ENCODE results near the gene SPI1. TPM values are rescaled to one million over a fixed set of nuclear protein-coding genes. Genes with fewer than 3 reads are reported as not detected.

SPI1 gene
- total RNA-seq, 1 experiment from 2014 or later = not detected

DNA sequence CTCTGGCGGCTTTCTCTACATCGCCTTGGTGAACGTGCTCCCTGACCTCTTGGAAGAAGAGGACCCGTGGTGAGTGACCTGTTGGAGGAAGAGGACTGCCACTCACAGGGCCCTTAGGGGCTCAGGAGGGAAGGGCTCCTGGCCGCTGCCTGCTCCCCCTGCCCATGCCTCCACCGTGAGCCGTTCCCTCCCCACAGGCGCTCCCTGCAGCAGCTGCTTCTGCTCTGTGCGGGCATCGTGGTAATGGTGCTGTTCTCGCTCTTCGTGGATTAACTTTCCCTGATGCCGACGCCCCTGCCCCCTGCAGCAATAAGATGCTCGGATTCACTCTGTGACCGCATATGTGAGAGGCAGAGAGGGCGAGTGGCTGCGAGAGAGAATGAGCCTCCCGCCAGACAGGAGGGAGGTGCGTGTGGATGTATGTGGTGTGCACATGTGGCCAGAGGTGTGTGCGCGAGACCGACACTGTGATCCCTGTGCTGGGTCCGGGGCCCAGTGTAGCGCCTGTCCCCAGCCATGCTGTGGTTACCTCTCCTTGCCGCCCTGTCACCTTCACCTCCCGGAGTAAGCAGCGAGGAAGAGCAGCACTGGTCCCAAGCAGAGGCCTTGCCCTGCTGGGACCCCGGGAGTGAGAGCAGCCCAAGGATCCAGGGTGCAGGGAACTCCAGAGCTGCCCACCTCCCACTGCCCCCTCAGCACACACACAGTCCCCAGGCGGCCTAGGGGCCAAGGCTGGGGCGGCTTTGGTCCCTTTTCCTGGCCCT is 36.9 kb upstream of the SPI1 start:
- no peak overlapping the region for H3K23ac ChIP-seq (ENCODE audit: insufficient read length, low read depth, low read length)
- no peak overlapping the region for H2AK5ac ChIP-seq (ENCODE audit: insufficient read length, low read length)
- no peak overlapping the region for H3K27ac ChIP-seq (ENCODE audit: insufficient read length, low read depth, low read length)
- H3K4me1 ChIP-seq (ENCODE audit: insufficient read depth, low read length) = no peaks in the 10 kb centered on the region
- no peak overlapping the region for H3K4me3 Mint-ChIP-seq
- H2BK15ac ChIP-seq (ENCODE audit: low read depth, low read length) = no peak overlapping the region
- no peak overlapping the region for H4K91ac ChIP-seq (ENCODE audit: insufficient read length, low read depth, low read length)
- peak overlapping the region in 2 of 3 experiments; percentile 39 to 68; a peak in 3 of 7 replicates for H3K27ac Mint-ChIP-seq
- peaks cover 25 to 50% (median 41%) of the 10 kb centered on the region in 3 experiments for H3K36me3 Mint-ChIP-seq (ENCODE audit: insufficient read depth in 1 of 3, low read depth in 3 of 3)
- H2AFZ ChIP-seq (ENCODE audit: low read length) = no peak overlapping the region
- H3K14ac ChIP-seq (ENCODE audit: insufficient read depth, low read length) = no peak overlapping the region
- no peaks in the 10 kb centered on the region for H3K9me3 Mint-ChIP-seq
- no peak overlapping the region for H3K18ac ChIP-seq (ENCODE audit: insufficient read length, low read depth, low read length)
- H3K27me3 Mint-ChIP-seq (ENCODE audit: low read depth) = no peaks in the 10 kb centered on the region
- H3K23me2 ChIP-seq (ENCODE audit: insufficient read length, low read depth, low read length, poor library complexity, severe bottlenecking) = no peaks in the 10 kb centered on the region
- no peaks in the 10 kb centered on the region for H3K79me2 ChIP-seq (ENCODE audit: insufficient read depth, low read length)
- H3K27me3 ChIP-seq (ENCODE audit: insufficient read depth, low read length) = no peaks in the 10 kb centered on the region
- H2BK120ac ChIP-seq (ENCODE audit: low read depth, low read length, poor library complexity, severe bottlenecking) = no peak overlapping the region
- H3T11ph ChIP-seq (ENCODE audit: low read length) = no peak overlapping the region
- no CpG with 5 or more reads among the region's 31 CpGs for WGBS (ENCODE audit: extremely low coverage, insufficient read length, low lambda C conversion rate)
- no peaks in the 10 kb centered on the region for H4K20me1 ChIP-seq (ENCODE audit: control insufficient read depth, insufficient read depth, insufficient read length)
- H3K9me3 ChIP-seq (ENCODE audit: control insufficient read depth, low read depth, low read length) = no peaks in the 10 kb centered on the region
- DNase-seq = no peak
- peaks cover 2 to 6% of the 10 kb centered on the region in 2 experiments; a peak in 2 of 4 replicates for H3K4me1 Mint-ChIP-seq
- no peak overlapping the region for H2BK12ac ChIP-seq (ENCODE audit: insufficient read length, low read depth, low read length)
- no peak overlapping the region for H3K9ac ChIP-seq (ENCODE audit: extremely low read depth, insufficient read length, low read length)
- TF ChIP-seq, protein P1, sequence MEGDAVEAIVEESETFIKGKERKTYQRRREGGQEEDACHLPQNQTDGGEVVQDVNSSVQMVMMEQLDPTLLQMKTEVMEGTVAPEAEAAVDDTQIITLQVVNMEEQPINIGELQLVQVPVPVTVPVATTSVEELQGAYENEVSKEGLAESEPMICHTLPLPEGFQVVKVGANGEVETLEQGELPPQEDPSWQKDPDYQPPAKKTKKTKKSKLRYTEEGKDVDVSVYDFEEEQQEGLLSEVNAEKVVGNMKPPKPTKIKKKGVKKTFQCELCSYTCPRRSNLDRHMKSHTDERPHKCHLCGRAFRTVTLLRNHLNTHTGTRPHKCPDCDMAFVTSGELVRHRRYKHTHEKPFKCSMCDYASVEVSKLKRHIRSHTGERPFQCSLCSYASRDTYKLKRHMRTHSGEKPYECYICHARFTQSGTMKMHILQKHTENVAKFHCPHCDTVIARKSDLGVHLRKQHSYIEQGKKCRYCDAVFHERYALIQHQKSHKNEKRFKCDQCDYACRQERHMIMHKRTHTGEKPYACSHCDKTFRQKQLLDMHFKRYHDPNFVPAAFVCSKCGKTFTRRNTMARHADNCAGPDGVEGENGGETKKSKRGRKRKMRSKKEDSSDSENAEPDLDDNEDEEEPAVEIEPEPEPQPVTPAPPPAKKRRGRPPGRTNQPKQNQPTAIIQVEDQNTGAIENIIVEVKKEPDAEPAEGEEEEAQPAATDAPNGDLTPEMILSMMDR (conservative IDR thresholded peaks at IDR 0.05) = no peak
- H3K4me2 ChIP-seq (ENCODE audit: insufficient read depth, insufficient read length, low read length) = no peak overlapping the region
- no peak overlapping the region for H4K5ac ChIP-seq (ENCODE audit: insufficient read length, low read depth, low read length)
- no peak overlapping the region for H4K8ac ChIP-seq (replicated peaks; ENCODE audit: insufficient read length, low read depth, low read length)
- H2BK20ac ChIP-seq (ENCODE audit: low read depth, low read length, poor library complexity, severe bottlenecking) = no peak overlapping the region
- no peak overlapping the region for H3K4ac ChIP-seq (ENCODE audit: low read depth, low read length)
- no peak overlapping the region for H2BK5ac ChIP-seq (ENCODE audit: insufficient read length, low read length)
- no peak overlapping the region for H3K56ac ChIP-seq (ENCODE audit: insufficient read length, low read depth, low read length)
- H3K79me1 ChIP-seq (ENCODE audit: insufficient read depth, low read depth, low read length, poor library complexity, severe bottlenecking) = no peaks in the 10 kb centered on the region
